Measurements from ENCODE around the gene BICC1. TPM values are rescaled to one million over a fixed set of nuclear protein-coding genes. Genes with fewer than 3 reads are reported as not detected.

BICC1 gene
- total RNA-seq, 2 donors from 2014 or later, result 0.27 to 0.40 TPM

DNA sequence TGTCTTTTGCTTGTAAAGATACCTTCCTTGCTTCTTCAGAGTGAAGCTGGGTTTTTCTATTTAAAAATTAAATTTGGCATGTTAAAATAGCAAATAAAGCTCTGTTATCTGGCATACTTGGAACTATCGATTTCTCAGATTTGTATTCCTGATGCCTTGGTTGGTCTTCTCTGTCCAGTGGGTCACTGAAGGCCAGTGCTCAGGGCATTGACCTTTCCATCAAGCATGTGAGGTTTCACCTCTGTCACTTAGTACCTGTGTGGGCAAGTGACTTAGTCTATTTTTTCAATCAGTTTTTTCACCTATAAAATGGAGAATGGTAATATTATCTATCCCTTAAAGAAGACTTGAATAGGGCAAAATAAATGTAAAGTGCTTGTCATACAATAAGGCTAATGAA is 311.3 kb downstream of the BICC1 start:
- Mint-ChIP-seq H3K9me3 (no peaks in the 10 kb centered on the region), H3K27me3 (ENCODE audit: insufficient read depth) (no peaks in the 10 kb centered on the region)

GRCh38 chr10:58824396-58824795 is 311.7 kb downstream of the BICC1 start:
- no peak for DNase-seq
- no peaks in the 10 kb centered on the region for H3K27me3 ChIP-seq (ENCODE audit: control insufficient read depth, insufficient read depth, low read length, poor library complexity, severe bottlenecking)
- no peaks in the 10 kb centered on the region for H3K9me3 Mint-ChIP-seq
- H3K4me1 ChIP-seq (ENCODE audit: control insufficient read depth, insufficient read depth, low read length), result no peaks in the 10 kb centered on the region
- TF ChIP-seq CTCF (conservative IDR thresholded peaks at IDR 0.05), result no peak
- no peak overlapping the region for H3K9ac ChIP-seq (ENCODE audit: extremely low read depth, low read length, poor library complexity, severe bottlenecking)
- WGBS, 2 experiments (ENCODE audit: insufficient coverage in 1 of 2, insufficient read length in 1 of 2), result 92% methylated on average over 2 of the region's 2 CpGs; no CpG with 5 or more reads in 1 of the 2 experiments
- H3K36me3 ChIP-seq (ENCODE audit: control insufficient read depth, insufficient read depth, low read length), result no peaks in the 10 kb centered on the region
- no peak overlapping the region for H3K4me3 Mint-ChIP-seq
- no peak overlapping the region for H3K27ac Mint-ChIP-seq
- no peak overlapping the region for H3K27ac ChIP-seq (ENCODE audit: low read depth, low read length)
- no peaks in the 10 kb centered on the region for H3K9me3 ChIP-seq (ENCODE audit: control insufficient read depth, low read length)
- H3K4me1 Mint-ChIP-seq, result peaks cover 3% of the 10 kb centered on the region
- H3K36me3 Mint-ChIP-seq (ENCODE audit: low read depth), result no peaks in the 10 kb centered on the region
- no peaks in the 10 kb centered on the region for H3K27me3 Mint-ChIP-seq (ENCODE audit: insufficient read depth)
- no peak overlapping the region for H3K4me3 ChIP-seq (ENCODE audit: low read length)

More for the DNA sequence above, 311.3 kb downstream of the BICC1 start:
- Mint-ChIP-seq H3K36me3 (ENCODE audit: low read depth) (no peaks in the 10 kb centered on the region), H3K27ac (no peak overlapping the region), H3K4me1 (peaks cover 3% of the 10 kb centered on the region), H3K4me3 (no peak overlapping the region)
- DNase-seq, result no peak
- no peak for TF ChIP-seq CTCF (conservative IDR thresholded peaks at IDR 0.05)
- Histone ChIP-seq H3K9me3 (ENCODE audit: control insufficient read depth, low read length) (no peaks in the 10 kb centered on the region), H3K27ac (ENCODE audit: low read depth, low read length) (no peak overlapping the region), H3K4me1 (ENCODE audit: control insufficient read depth, insufficient read depth, low read length) (no peaks in the 10 kb centered on the region), H3K27me3 (ENCODE audit: control insufficient read depth, insufficient read depth, low read length, poor library complexity, severe bottlenecking) (no peaks in the 10 kb centered on the region), H3K36me3 (ENCODE audit: control insufficient read depth, insufficient read depth, low read length) (no peaks in the 10 kb centered on the region), H3K9ac (ENCODE audit: extremely low read depth, low read length, poor library complexity, severe bottlenecking) (no peak overlapping the region), H3K4me3 (ENCODE audit: low read length) (no peak overlapping the region)
- WGBS, 2 experiments (ENCODE audit: insufficient coverage in 1 of 2, insufficient read length in 1 of 2), result 94 to 100% methylated on average over 1 of the region's 1 CpG

GRCh38 chr10:58826694-58827093 is 314.0 kb downstream of the BICC1 start:
- no peaks in the 10 kb centered on the region for H3K4me1 ChIP-seq (ENCODE audit: control insufficient read depth, insufficient read depth, low read length)
- no peaks in the 10 kb centered on the region for H3K36me3 Mint-ChIP-seq (ENCODE audit: low read depth)
- no peaks in the 10 kb centered on the region for H3K36me3 ChIP-seq (ENCODE audit: control insufficient read depth, insufficient read depth, low read length)
- H3K4me1 Mint-ChIP-seq, result peaks cover 3% of the 10 kb centered on the region
- H3K27ac Mint-ChIP-seq, result no peak overlapping the region
- no peak for DNase-seq
- H3K27me3 Mint-ChIP-seq (ENCODE audit: insufficient read depth), result no peaks in the 10 kb centered on the region
- no peaks in the 10 kb centered on the region for H3K27me3 ChIP-seq (ENCODE audit: control insufficient read depth, insufficient read depth, low read length, poor library complexity, severe bottlenecking)
- TF ChIP-seq CTCF (conservative IDR thresholded peaks at IDR 0.05), result no peak
- no peaks in the 10 kb centered on the region for H3K9me3 ChIP-seq (ENCODE audit: control insufficient read depth, low read length)
- H3K27ac ChIP-seq (ENCODE audit: low read depth, low read length), result no peak overlapping the region
- WGBS, 2 experiments (ENCODE audit: insufficient coverage in 1 of 2, insufficient read length in 1 of 2), result 54 to 61% methylated on average over 6 of the region's 6 CpGs
- H3K4me3 ChIP-seq (ENCODE audit: low read length), result no peak overlapping the region
- H3K4me3 Mint-ChIP-seq, result no peak overlapping the region
- H3K9ac ChIP-seq (ENCODE audit: extremely low read depth, low read length, poor library complexity, severe bottlenecking), result no peak overlapping the region
- no peaks in the 10 kb centered on the region for H3K9me3 Mint-ChIP-seq

All from endodermal cell (in vitro differentiated cells).